Measurements from ENCODE around the gene NEDD8. TPM values are rescaled to one million over a fixed set of nuclear protein-coding genes. Genes with fewer than 3 reads are reported as not detected.

NEDD8 gene
- total and polyA plus RNA-seq, 2 of the 4 experiments (the other 2 are of a cell fraction): 167 to 375 TPM

GRCh38 chr14:24269368-24269767 is 37.2 kb upstream of the NEDD8 start:
- H3K9ac ChIP-seq (ENCODE audit: low read depth, low read length): no peak overlapping the region
- 96% methylated on average over 4 of the region's 8 CpGs; no CpG with 5 or more reads in 1 of the 2 experiments for WGBS, 2 experiments (ENCODE audit: extremely low coverage in 2 of 2, insufficient read length in 1 of 2)
- no peak overlapping the region for H4K8ac ChIP-seq (ENCODE audit: low read depth in 2 of 2, low read length in 2 of 2)
- H2AFZ ChIP-seq (replicated peaks; ENCODE audit: low read length, poor library complexity): no peak overlapping the region
- ChIA-PET CTCF (no interaction called here), POLR2A (ENCODE audit: unreplicated experiment) (no interaction called here)
- H2BK120ac ChIP-seq (ENCODE audit: low read depth, low read length): no peak overlapping the region
- no peak overlapping the region for H2AK5ac ChIP-seq (ENCODE audit: low read depth, low read length)
- H3K23ac ChIP-seq (ENCODE audit: low read depth, low read length): no peak overlapping the region
- BruUV-seq (replicated peaks): no TSS peak
- no peaks in the 10 kb centered on the region for H3K9me3 ChIP-seq (ENCODE audit: control insufficient read depth, insufficient read depth, low read length)
- no peak overlapping the region for H3K4me3 ChIP-seq (ENCODE audit: insufficient read depth, low read depth, low read length)
- H2BK5ac ChIP-seq (ENCODE audit: low read depth, low read length, poor library complexity, severe bottlenecking): no peak overlapping the region
- peaks cover 29% of the 10 kb centered on the region for H3K36me3 ChIP-seq (ENCODE audit: control insufficient read depth, insufficient read depth, low read length)
- no peak overlapping the region for H3K14ac ChIP-seq (replicated peaks; ENCODE audit: low read depth, low read length)
- H3K18ac ChIP-seq (ENCODE audit: low read depth, low read length): no peak overlapping the region
- H4K5ac ChIP-seq (ENCODE audit: low read depth, low read length): no peak overlapping the region
- peaks cover 5% of the 10 kb centered on the region; the same call in 1 of the 2 replicates for H3K9me1 ChIP-seq (ENCODE audit: insufficient read depth, low read length)
- in situ Hi-C loops (cut with MboI; ENCODE audit: low sequenced_read_pairs): no loop called here
- peaks cover 9 to 27% of the 10 kb centered on the region in 2 experiments for H3K79me1 ChIP-seq (ENCODE audit: low read depth in 1 of 2, low read length in 2 of 2)
- ATAC-seq (ENCODE audit: low read depth) (no peak), DNase-seq (no peak)
- peaks cover 5% of the 10 kb centered on the region; the same call in 1 of the 2 replicates for H3K4me1 ChIP-seq (ENCODE audit: control insufficient read depth, insufficient read depth, low read length)
- no peak for TF ChIP-seq MXI1 (IDR thresholded peaks at IDR 0.05; ENCODE audit: borderline replicate concordance, low read depth, low read length)
- TF ChIP-seq CHD1 (IDR thresholded peaks at IDR 0.05; ENCODE audit: low read depth, low read length): no peak
- TF ChIP-seq NFE2L2 (IDR thresholded peaks at IDR 0.05; ENCODE audit: low read depth, low read length): no peak
- no peak for TF ChIP-seq BHLHE40 (IDR thresholded peaks at IDR 0.05; ENCODE audit: low read depth, low read length)
- no peak for TF ChIP-seq RCOR1 (IDR thresholded peaks at IDR 0.05; ENCODE audit: insufficient replicate concordance, low read length)
- TF ChIP-seq POLR2A (IDR thresholded peaks at IDR 0.05; ENCODE audit: low read depth, low read length): no peak
- no peak for TF ChIP-seq CTCF (conservative IDR thresholded peaks at IDR 0.05; ENCODE audit: low read depth, low read length)
- TF ChIP-seq MAFK (IDR thresholded peaks at IDR 0.05; ENCODE audit: low read depth, low read length): no peak
- TF ChIP-seq, protein P1, sequence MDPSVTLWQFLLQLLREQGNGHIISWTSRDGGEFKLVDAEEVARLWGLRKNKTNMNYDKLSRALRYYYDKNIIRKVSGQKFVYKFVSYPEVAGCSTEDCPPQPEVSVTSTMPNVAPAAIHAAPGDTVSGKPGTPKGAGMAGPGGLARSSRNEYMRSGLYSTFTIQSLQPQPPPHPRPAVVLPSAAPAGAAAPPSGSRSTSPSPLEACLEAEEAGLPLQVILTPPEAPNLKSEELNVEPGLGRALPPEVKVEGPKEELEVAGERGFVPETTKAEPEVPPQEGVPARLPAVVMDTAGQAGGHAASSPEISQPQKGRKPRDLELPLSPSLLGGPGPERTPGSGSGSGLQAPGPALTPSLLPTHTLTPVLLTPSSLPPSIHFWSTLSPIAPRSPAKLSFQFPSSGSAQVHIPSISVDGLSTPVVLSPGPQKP (IDR thresholded peaks at IDR 0.05; ENCODE audit: borderline replicate concordance, low read depth, low read length): no peak
- TF ChIP-seq MAZ (IDR thresholded peaks at IDR 0.05; ENCODE audit: borderline replicate concordance, low read depth, low read length): no peak
- TF ChIP-seq CEBPB (IDR thresholded peaks at IDR 0.05; ENCODE audit: low read depth, low read length): no peak
- no peak for TF ChIP-seq SMC3 (IDR thresholded peaks at IDR 0.05; ENCODE audit: low read depth, low read length)
- TF ChIP-seq RFX5 (IDR thresholded peaks at IDR 0.05; ENCODE audit: low read depth, low read length): no peak
- no peak for TF ChIP-seq RAD21 (IDR thresholded peaks at IDR 0.05; ENCODE audit: low read length)
- TF ChIP-seq, protein P2, sequence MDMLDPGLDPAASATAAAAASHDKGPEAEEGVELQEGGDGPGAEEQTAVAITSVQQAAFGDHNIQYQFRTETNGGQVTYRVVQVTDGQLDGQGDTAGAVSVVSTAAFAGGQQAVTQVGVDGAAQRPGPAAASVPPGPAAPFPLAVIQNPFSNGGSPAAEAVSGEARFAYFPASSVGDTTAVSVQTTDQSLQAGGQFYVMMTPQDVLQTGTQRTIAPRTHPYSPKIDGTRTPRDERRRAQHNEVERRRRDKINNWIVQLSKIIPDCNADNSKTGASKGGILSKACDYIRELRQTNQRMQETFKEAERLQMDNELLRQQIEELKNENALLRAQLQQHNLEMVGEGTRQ (IDR thresholded peaks at IDR 0.05; ENCODE audit: low read depth, low read length): no peak
- TF ChIP-seq FOS (IDR thresholded peaks at IDR 0.05; ENCODE audit: low read depth, low read length): no peak
- no peak overlapping the region for H3K4me2 ChIP-seq (ENCODE audit: low read depth, low read length)
- H4K20me1 ChIP-seq (ENCODE audit: insufficient read depth, low read length): no peaks in the 10 kb centered on the region
- no peak overlapping the region for H2BK20ac ChIP-seq (ENCODE audit: low read depth, low read length)
- H3K27ac ChIP-seq (ENCODE audit: insufficient read depth, low read length): no peak overlapping the region
- dilution Hi-C loops (cut with HindIII; ENCODE audit: low sequenced_read_pairs, unreplicated experiment): no loop called here
- H3K56ac ChIP-seq (ENCODE audit: extremely low read depth, insufficient read depth, low read length): no peak overlapping the region
- no peak overlapping the region for H4K91ac ChIP-seq (ENCODE audit: insufficient read depth, low read depth, low read length)
- no peak overlapping the region for H2AK9ac ChIP-seq (replicated peaks; ENCODE audit: low read depth, low read length, poor library complexity)
- H2BK15ac ChIP-seq (ENCODE audit: low read depth, low read length): no peak overlapping the region
- H3K4ac ChIP-seq (ENCODE audit: low read depth, low read length): no peak overlapping the region
- intact Hi-C loops (cut with micrococcal nuclease): no loop called here
- H3K27me3 ChIP-seq (ENCODE audit: control insufficient read depth, insufficient read depth, low read length): no peaks in the 10 kb centered on the region

Data from IMR-90 (cell line).